Caco-2 (cell line): Measurements from ENCODE around the gene ANKRD13D. TPM values are rescaled to one million over a fixed set of nuclear protein-coding genes. Genes with fewer than 3 reads are reported as not detected.

Source experiments
- BruUV-seq: library from RNA; stranded (reverse); fragments of 400-500 nt; replicated peaks from 2 replicates; lab custom pipeline; 2021; lab: Mats Ljungman, UMichigan
- CTCF ChIA-PET: fragments of 300-600 bp; sonication (Branson Sonifier 250); formaldehyde crosslinking; loops from one replicate; lab custom pipeline; 2022; ENCODE audit warnings: antibody characterized with exemption; lab: Charles Lee
- POLR2A ChIA-PET: fragments of 300-600 bp; sonication (Branson Sonifier 250); formaldehyde crosslinking; loops from one replicate; lab custom pipeline; 2022; ENCODE audit warnings: antibody characterized with exemption; lab: Charles Lee
- DNase-seq, 2 experiments: peaks; one replicate each; pipeline versions ENCODE4 v3.0.0 to v3.0.0-alpha.2; 2020 to 2022
- H3K27me3 ChIP-seq: replicated peaks from 2 replicates; pipeline ENCODE4 v1.6.0; 2011; ENCODE audit warnings: low read length; ENCODE audit not compliant: control insufficient read depth, insufficient read depth
- H3K36me3 ChIP-seq: 2 replicates; pipeline ENCODE4 v1.5.1; 2011; ENCODE audit warnings: low read length; ENCODE audit not compliant: control insufficient read depth, insufficient read depth
- H3K4me1 ChIP-seq: fragments of 250-450 bp; sonication (Bioruptor Pico); 2 replicates; pipeline ENCODE4 v1.5.1; 2020; ENCODE audit warnings: mild to moderate bottlenecking
- H3K4me3 ChIP-seq: 2 replicates; pipeline ENCODE4 v1.5.1; 2011; ENCODE audit warnings: low read depth, mild to moderate bottlenecking, control low read depth, low read length
- H3K9me3 ChIP-seq: fragments of 250-450 bp; sonication (Bioruptor Pico); 2 replicates; pipeline ENCODE4 v1.5.1; 2020; ENCODE audit warnings: mild to moderate bottlenecking, moderate library complexity
- H3K27ac Mint-ChIP-seq: one replicate; pipeline ENCODE4 v1.8.0; 2022; ENCODE audit warnings: mixed read lengths; ENCODE audit not compliant: unreplicated experiment
- H3K27me3 Mint-ChIP-seq: one replicate; pipeline ENCODE4 v1.8.0; 2022; ENCODE audit warnings: mixed read lengths; ENCODE audit not compliant: insufficient read depth, unreplicated experiment
- H3K36me3 Mint-ChIP-seq: one replicate; pipeline ENCODE4 v1.8.0; 2022; ENCODE audit warnings: mild to moderate bottlenecking, mixed read lengths; ENCODE audit not compliant: insufficient read depth, unreplicated experiment
- H3K4me1 Mint-ChIP-seq: one replicate; pipeline ENCODE4 v1.8.0; 2022; ENCODE audit warnings: low read depth, mixed read lengths; ENCODE audit not compliant: unreplicated experiment
- H3K4me3 Mint-ChIP-seq: one replicate; pipeline ENCODE4 v1.8.0; 2022; ENCODE audit warnings: mild to moderate bottlenecking, moderate library complexity, mixed read lengths; ENCODE audit not compliant: unreplicated experiment
- H3K9me3 Mint-ChIP-seq: one replicate; pipeline ENCODE4 v1.8.0; 2022; ENCODE audit warnings: mixed read lengths; ENCODE audit not compliant: unreplicated experiment
- intact Hi-C: fragments of 100-400 bp; cut with micrococcal nuclease; formaldehyde crosslinking; loops from one replicate; pipeline ENCODE4 v1.10.0; 2022; ENCODE audit not compliant: unreplicated experiment
- total RNA-seq: library from RNA; stranded (reverse); gene quantifications from 2 replicates; pipeline ENCODE4 v1.2.3, GENCODE V29; 2022
- TF ChIP-seq, protein P1 (sequence below), 2 experiments: fragments of 200-600 bp in 1 of 2; IDR thresholded peaks; 1 replicate in 1 of 2; 2 replicates in 1 of 2; pipeline versions ENCODE4 v1.5.1 to v1.8.0; 2011 to 2022; ENCODE audit warnings: antibody characterized with exemption in 1 of 2, control low read depth in 1 of 2, inconsistent platforms in 1 of 2, low read depth in 1 of 2, low read length in 1 of 2, mild to moderate bottlenecking in 1 of 2, moderate library complexity in 1 of 2; ENCODE audit not compliant: insufficient read depth in 1 of 2, severe bottlenecking in 1 of 2, unreplicated experiment in 1 of 2

Gene ANKRD13D
- total RNA-seq, 1 experiment from 2014 or later, result 88.6 TPM

DNA sequence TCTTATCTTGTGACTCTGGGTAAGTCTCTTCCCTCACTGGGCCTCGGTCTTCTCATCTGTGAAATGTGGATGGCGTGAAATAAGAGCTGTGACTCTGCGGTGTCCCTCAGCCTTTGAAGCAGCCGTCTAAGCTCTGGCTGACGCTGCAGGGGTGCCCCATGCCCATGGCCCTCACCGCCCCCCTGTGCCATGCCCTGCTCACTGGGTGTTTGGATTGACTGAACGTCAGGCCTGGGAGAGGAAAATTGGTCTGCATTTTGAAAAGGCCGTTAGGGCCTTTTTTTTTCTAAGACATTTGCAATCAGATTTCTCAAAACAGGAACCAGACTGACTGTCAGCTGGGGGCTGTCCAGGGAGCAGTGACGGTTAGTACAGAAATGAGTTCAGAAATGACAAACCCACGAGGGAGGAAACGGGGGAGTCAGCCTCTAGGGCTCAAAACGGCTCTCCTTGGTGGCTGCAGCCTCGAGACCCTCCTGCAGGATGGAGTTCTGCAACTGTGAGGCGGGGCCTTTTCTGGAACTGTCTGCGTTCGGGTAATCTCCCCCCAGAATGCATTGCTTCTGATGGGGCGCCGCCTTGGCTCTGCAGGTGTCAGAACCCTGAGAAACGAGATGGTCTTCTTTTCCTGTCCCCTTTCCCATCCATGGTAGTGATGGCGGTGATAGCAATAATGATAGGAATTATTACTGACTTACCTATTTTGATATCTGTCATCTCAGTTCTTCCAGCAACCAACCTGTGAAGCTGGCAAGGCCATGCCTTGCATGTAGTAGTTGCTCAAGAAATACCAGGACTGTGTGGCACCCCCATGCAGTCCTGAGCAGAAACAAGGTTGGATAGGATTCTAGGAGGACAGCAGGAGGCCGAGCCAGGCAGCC lies 20.8 kb upstream of the ANKRD13D start:
- peaks cover 16% of the 10 kb centered on the region for H3K4me1 ChIP-seq
- Mint-ChIP-seq H3K9me3 (no peaks in the 10 kb centered on the region), H3K27me3 (no peaks in the 10 kb centered on the region), H3K27ac (peak overlapping the region; percentile 95), H3K4me1 (peaks cover 14% of the 10 kb centered on the region), H3K36me3 (peaks cover 44% of the 10 kb centered on the region), H3K4me3 (peak overlapping the region; percentile 100)
- H3K36me3 ChIP-seq, result peaks cover 3% of the 10 kb centered on the region; the same call in 1 of the 2 replicates
- no peak for DNase-seq
- intact Hi-C loops, result no loop called here
- TF ChIP-seq, protein P1, sequence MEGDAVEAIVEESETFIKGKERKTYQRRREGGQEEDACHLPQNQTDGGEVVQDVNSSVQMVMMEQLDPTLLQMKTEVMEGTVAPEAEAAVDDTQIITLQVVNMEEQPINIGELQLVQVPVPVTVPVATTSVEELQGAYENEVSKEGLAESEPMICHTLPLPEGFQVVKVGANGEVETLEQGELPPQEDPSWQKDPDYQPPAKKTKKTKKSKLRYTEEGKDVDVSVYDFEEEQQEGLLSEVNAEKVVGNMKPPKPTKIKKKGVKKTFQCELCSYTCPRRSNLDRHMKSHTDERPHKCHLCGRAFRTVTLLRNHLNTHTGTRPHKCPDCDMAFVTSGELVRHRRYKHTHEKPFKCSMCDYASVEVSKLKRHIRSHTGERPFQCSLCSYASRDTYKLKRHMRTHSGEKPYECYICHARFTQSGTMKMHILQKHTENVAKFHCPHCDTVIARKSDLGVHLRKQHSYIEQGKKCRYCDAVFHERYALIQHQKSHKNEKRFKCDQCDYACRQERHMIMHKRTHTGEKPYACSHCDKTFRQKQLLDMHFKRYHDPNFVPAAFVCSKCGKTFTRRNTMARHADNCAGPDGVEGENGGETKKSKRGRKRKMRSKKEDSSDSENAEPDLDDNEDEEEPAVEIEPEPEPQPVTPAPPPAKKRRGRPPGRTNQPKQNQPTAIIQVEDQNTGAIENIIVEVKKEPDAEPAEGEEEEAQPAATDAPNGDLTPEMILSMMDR (IDR thresholded peaks at IDR 0.05; ENCODE audit: insufficient read depth in 1 of 2, low read depth in 1 of 2, low read length in 1 of 2, severe bottlenecking in 1 of 2, unreplicated experiment in 1 of 2), result no peak
- BruUV-seq, result no TSS peak
- no peaks in the 10 kb centered on the region for H3K27me3 ChIP-seq
- no peaks in the 10 kb centered on the region for H3K9me3 ChIP-seq
- POLR2A ChIA-PET, result interaction anchor here (0.7 to 1.6 kb wide), 2 partner anchors 20 to 29 kb away, joined by 3 to 14 read pairs; partner anchors contain the start of gene ANKRD13D
- H3K4me3 ChIP-seq, result peak overlapping the region; percentile 75
- CTCF ChIA-PET, result interaction anchor here (0.5 to 2.5 kb wide), 4 partner anchors 20 to 114 kb away, joined by 4 to 43 read pairs (median 10); partner anchors contain the start of gene ANKRD13D

DNA sequence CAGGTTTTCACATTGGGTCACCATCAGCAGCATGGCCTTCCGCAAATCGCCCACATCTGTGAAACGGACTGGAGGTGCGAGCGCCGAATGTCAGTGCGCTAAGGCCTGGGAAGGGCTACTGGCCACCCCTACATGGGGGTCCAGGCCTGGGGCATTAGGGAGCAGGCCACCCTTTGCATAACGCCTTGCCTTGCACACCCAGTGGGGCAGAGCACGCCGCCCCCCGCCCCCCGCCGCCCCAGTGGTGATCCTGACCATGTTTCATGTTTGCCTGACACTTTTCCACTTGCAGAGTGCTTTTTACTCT lies 20.2 kb upstream of the ANKRD13D start:
- ChIA-PET CTCF (interaction anchor here (0.6 kb wide), 1 partner anchor 116 kb away, joined by 3 read pairs; no protein-coding TSS in a partner anchor), POLR2A (no interaction called here)
- no peaks in the 10 kb centered on the region for H3K27me3 Mint-ChIP-seq
- intact Hi-C loops, result no loop called here
- H3K9me3 ChIP-seq, result no peaks in the 10 kb centered on the region
- peaks cover 16% of the 10 kb centered on the region for H3K4me1 ChIP-seq
- TF ChIP-seq, protein P1 (IDR thresholded peaks at IDR 0.05; ENCODE audit: insufficient read depth in 1 of 2, low read depth in 1 of 2, low read length in 1 of 2, severe bottlenecking in 1 of 2, unreplicated experiment in 1 of 2), result no peak
- no peak for DNase-seq
- peak overlapping the region; percentile 100 for H3K4me3 Mint-ChIP-seq
- H3K4me3 ChIP-seq, result no peak overlapping the region
- H3K4me1 Mint-ChIP-seq, result peaks cover 14% of the 10 kb centered on the region
- H3K36me3 ChIP-seq, result peaks cover 3% of the 10 kb centered on the region; the same call in 1 of the 2 replicates
- H3K36me3 Mint-ChIP-seq, result peaks cover 44% of the 10 kb centered on the region
- no peaks in the 10 kb centered on the region for H3K27me3 ChIP-seq
- no peak overlapping the region for H3K27ac Mint-ChIP-seq
- no TSS peak for BruUV-seq
- no peaks in the 10 kb centered on the region for H3K9me3 Mint-ChIP-seq

DNA sequence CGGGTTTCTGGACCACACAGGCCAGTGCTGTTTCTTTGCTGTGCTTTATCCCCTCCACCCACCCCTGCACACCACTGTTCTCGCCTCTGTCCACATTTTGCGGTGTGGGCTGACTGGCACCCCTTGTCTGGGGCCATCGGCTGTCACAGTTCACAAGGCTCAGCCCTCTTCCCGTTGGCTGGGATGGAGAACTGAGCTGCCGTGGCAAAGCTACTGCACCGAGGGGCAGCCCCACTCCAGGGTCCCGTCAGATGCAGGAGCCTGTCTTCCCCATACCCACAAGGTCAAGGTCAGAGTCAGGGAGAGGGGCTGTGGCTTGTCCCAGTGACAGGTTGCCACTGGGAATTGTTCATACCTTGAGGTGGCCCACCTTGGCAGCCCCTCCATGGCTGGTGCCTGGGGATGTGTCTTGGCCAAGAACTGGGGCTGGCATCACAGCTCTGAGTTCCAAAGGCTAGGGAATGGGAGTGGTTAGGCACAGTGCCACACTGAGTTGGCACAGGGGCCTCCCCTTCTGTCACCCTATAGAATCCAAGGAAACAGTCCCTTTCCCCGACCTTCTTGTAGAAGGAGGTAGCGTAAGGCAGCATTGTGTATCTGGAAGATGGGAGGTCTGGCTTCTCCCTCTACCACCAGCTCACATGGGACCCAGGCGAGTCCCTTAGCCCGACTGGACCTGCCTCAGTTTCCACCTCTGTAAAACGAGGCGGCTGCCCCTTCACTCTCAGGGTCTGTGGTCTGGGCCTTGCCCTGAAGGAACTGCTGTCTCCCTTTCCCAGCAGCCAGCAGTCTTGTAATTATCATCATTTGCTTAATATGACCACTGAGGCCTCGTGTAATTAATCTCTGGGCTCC lies 19.5 kb upstream of the ANKRD13D start:
- ChIA-PET CTCF (interaction anchor here (0.6 to 0.7 kb wide), 2 partner anchors 48 to 115 kb away, joined by 3 read pairs; no protein-coding TSS in a partner anchor), POLR2A (interaction anchor here (0.6 kb wide), 1 partner anchor 106 kb away, joined by 7 read pairs; no protein-coding TSS in a partner anchor)
- TF ChIP-seq, protein P1 (IDR thresholded peaks at IDR 0.05; ENCODE audit: insufficient read depth in 1 of 2, low read depth in 1 of 2, low read length in 1 of 2, severe bottlenecking in 1 of 2, unreplicated experiment in 1 of 2), result no peak
- no peak for DNase-seq
- no peaks in the 10 kb centered on the region for H3K9me3 Mint-ChIP-seq
- Histone ChIP-seq H3K27me3 (no peaks in the 10 kb centered on the region), H3K9me3 (no peaks in the 10 kb centered on the region), H3K4me1 (peaks cover 16% of the 10 kb centered on the region), H3K4me3 (no peak overlapping the region), H3K36me3 (peaks cover 3% of the 10 kb centered on the region; the same call in 1 of the 2 replicates)
- intact Hi-C loops, result no loop called here
- no TSS peak for BruUV-seq
- no peaks in the 10 kb centered on the region for H3K27me3 Mint-ChIP-seq
- peak overlapping the region; percentile 63 for H3K27ac Mint-ChIP-seq
- no peak overlapping the region for H3K4me3 Mint-ChIP-seq
- H3K36me3 Mint-ChIP-seq, result peaks cover 49% of the 10 kb centered on the region
- H3K4me1 Mint-ChIP-seq, result peaks cover 14% of the 10 kb centered on the region
